ENCODE results near the gene CCDC24.

DNA sequence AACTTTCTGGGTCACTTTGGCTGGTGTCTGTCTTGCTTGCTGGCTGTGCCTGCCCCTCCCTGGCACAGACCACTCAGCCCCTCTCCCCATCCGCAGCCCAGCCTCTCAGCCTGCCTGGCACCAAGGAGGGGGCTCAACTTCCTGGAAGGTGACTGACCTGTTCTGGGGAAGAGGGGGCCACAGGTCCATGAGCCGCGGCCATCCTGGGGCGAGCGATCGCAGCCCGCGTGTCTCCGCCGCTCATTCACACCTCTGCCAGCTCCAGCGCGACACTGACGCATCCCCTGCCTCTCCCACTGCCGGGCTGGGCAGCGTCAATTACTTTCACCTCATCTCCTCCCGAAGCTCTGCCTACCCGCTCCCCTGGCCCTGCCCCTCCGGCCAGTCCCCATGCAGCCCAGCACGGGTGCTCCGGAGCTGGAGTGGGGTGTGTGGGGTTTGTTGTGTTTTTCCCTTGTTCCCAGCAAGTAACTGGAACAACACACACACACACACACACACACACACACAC is 25.5 kb downstream of the CCDC24 start:
- TF ChIP-seq, protein P1, sequence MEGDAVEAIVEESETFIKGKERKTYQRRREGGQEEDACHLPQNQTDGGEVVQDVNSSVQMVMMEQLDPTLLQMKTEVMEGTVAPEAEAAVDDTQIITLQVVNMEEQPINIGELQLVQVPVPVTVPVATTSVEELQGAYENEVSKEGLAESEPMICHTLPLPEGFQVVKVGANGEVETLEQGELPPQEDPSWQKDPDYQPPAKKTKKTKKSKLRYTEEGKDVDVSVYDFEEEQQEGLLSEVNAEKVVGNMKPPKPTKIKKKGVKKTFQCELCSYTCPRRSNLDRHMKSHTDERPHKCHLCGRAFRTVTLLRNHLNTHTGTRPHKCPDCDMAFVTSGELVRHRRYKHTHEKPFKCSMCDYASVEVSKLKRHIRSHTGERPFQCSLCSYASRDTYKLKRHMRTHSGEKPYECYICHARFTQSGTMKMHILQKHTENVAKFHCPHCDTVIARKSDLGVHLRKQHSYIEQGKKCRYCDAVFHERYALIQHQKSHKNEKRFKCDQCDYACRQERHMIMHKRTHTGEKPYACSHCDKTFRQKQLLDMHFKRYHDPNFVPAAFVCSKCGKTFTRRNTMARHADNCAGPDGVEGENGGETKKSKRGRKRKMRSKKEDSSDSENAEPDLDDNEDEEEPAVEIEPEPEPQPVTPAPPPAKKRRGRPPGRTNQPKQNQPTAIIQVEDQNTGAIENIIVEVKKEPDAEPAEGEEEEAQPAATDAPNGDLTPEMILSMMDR (IDR thresholded peaks at IDR 0.05): no peak
- TF ChIP-seq POLR2A (IDR thresholded peaks at IDR 0.05) (no peak), EP300 (IDR thresholded peaks at IDR 0.05) (no peak)
